H1 (cell line): ENCODE data around the gene PTPN2. TPM values are rescaled to one million over a fixed set of nuclear protein-coding genes. Genes with fewer than 3 reads are reported as not detected.

Experiments used
- CTCF ChIA-PET: fragments of 300-600 bp; sonication (Branson Sonifier 250); formaldehyde crosslinking; loops from one replicate; lab custom pipeline; 2021; ENCODE audit not compliant: partially characterized antibody; lab: Charles Lee
- POLR2A ChIA-PET: fragments of 300-600 bp; sonication (Branson Sonifier 250); formaldehyde crosslinking; loops from one replicate; lab custom pipeline; 2021; ENCODE audit warnings: inconsistent platforms; ENCODE audit not compliant: partially characterized antibody; lab: Charles Lee
- DNase-seq, 2 experiments: peaks; one replicate each; pipeline versions ENCODE4 v3.0.0 to v3.0.0-alpha.2; 2010 to 2022; ENCODE audit warnings: low spot score in 2 of 2, low read depth in 1 of 2, mixed read lengths in 1 of 2
- FAIRE-seq: peaks from 2 replicates; lab custom pipeline; 2011; peaks lifted over from hg19 to GRCh38; lab: Jason Lieb, UNC
- H2AFZ ChIP-seq: 2 replicates; pipeline ENCODE4 v1.8.1; 2012; ENCODE audit warnings: low read length, inconsistent platforms
- H2AK5ac ChIP-seq: 2 replicates; pipeline ENCODE4 v1.6.1; 2013; ENCODE audit warnings: low read depth, low read length
- H2BK120ac ChIP-seq: replicated peaks from 2 replicates; pipeline ENCODE3; 2013; ENCODE audit warnings: low read depth, low read length, inconsistent platforms
- H2BK12ac ChIP-seq: 2 replicates; pipeline ENCODE4 v1.6.1; 2013; ENCODE audit warnings: low read depth, low read length
- H2BK15ac ChIP-seq: 2 replicates; pipeline ENCODE4 v1.6.1; 2013; ENCODE audit warnings: low read length
- H2BK20ac ChIP-seq: 2 replicates; pipeline ENCODE4 v1.6.1; 2013; ENCODE audit warnings: low read length
- H2BK5ac ChIP-seq: 2 replicates; pipeline ENCODE4 v1.6.1; 2013; ENCODE audit warnings: low read depth, low read length
- H3K14ac ChIP-seq: 2 replicates; pipeline ENCODE4 v1.6.1; 2013; ENCODE audit warnings: inconsistent platforms; ENCODE audit not compliant: insufficient read length
- H3K18ac ChIP-seq: 2 replicates; pipeline ENCODE4 v1.6.1; 2013; ENCODE audit warnings: low read length; ENCODE audit errors: extremely low read depth
- H3K23ac ChIP-seq: 2 replicates; pipeline ENCODE4 v1.6.1; 2013; ENCODE audit warnings: inconsistent platforms; ENCODE audit not compliant: insufficient read length
- H3K23me2 ChIP-seq: 2 replicates; pipeline ENCODE4 v1.6.1; 2013; ENCODE audit warnings: low read depth, low read length
- H3K27ac ChIP-seq: 2 replicates; pipeline ENCODE4 v1.6.1; 2011; ENCODE audit warnings: low read depth, low read length, inconsistent platforms
- H3K27me3 ChIP-seq, 4 experiments: replicated peaks in 1 of 4; 1 replicate in 1 of 4; 2 replicates in 3 of 4; pipeline versions ENCODE4 v1.6.1 to v1.8.1; 2011 to 2013; ENCODE audit warnings: low read length in 3 of 4, mild to moderate bottlenecking in 3 of 4, inconsistent platforms in 2 of 4, mixed read lengths in 2 of 4, moderate library complexity in 1 of 4; ENCODE audit not compliant: control insufficient read depth in 3 of 4, insufficient read depth in 3 of 4; ENCODE audit errors: extremely low read depth in 1 of 4
- H3K36me3 ChIP-seq, 4 experiments: 2 replicates each; pipeline versions ENCODE4 v1.6.1 to v1.8.1; 2011 to 2013; ENCODE audit warnings: mild to moderate bottlenecking in 4 of 4, low read length in 3 of 4, moderate library complexity in 2 of 4, control low read depth in 1 of 4, inconsistent platforms in 1 of 4; ENCODE audit not compliant: insufficient read depth in 4 of 4, control insufficient read depth in 2 of 4
- H3K4ac ChIP-seq: replicated peaks from 2 replicates; pipeline ENCODE3; 2013; ENCODE audit warnings: low read length, low read depth, mixed read lengths, inconsistent platforms; ENCODE audit not compliant: insufficient read length
- H3K4me1 ChIP-seq, 4 experiments: replicated peaks in 1 of 4; 1 replicate in 1 of 4; 2 replicates in 3 of 4; pipeline versions ENCODE4 v1.6.1 to v1.8.1; 2011 to 2013; ENCODE audit warnings: low read length in 3 of 4, inconsistent platforms in 2 of 4, mixed read lengths in 1 of 4; ENCODE audit not compliant: insufficient read depth in 4 of 4, control insufficient read depth in 3 of 4
- H3K4me2 ChIP-seq, 2 experiments: 2 replicates each; pipeline versions ENCODE4 v1.6.1 to v1.8.1; 2011 to 2013; ENCODE audit warnings: low read depth in 2 of 2, low read length in 2 of 2, control low read depth in 1 of 2, inconsistent platforms in 1 of 2, mild to moderate bottlenecking in 1 of 2; ENCODE audit not compliant: insufficient read depth in 1 of 2
- H3K4me3 ChIP-seq, 4 experiments: fragments of 200-600, 300-600 bp in 1 of 4; sonication (generic), shearing (Covaris generic), sonication (Bioruptor Twin) in 1 of 4; 2 replicates each; pipeline versions ENCODE4 v1.5.1 to v1.8.1; 2011 to 2016; ENCODE audit warnings: low read length in 4 of 4, low read depth in 3 of 4, control low read depth in 2 of 4, inconsistent platforms in 2 of 4, mild to moderate bottlenecking in 2 of 4, mixed read lengths in 1 of 4, moderate library complexity in 1 of 4; ENCODE audit not compliant: insufficient read depth in 2 of 4; ENCODE audit errors: extremely low read depth in 1 of 4
- H3K56ac ChIP-seq: replicated peaks from 2 replicates; pipeline ENCODE3; 2013; ENCODE audit warnings: low read depth, mild to moderate bottlenecking, mixed read lengths, low read length, inconsistent platforms; ENCODE audit not compliant: insufficient read length
- H3K79me1 ChIP-seq: 2 replicates; pipeline ENCODE4 v1.6.1; 2013; ENCODE audit warnings: low read depth, low read length, control low read depth
- H3K79me2 ChIP-seq, 2 experiments: 2 replicates each; pipeline versions ENCODE4 v1.6.1 to v1.8.1; 2012 to 2013; ENCODE audit warnings: low read length in 2 of 2, mild to moderate bottlenecking in 2 of 2, inconsistent platforms in 1 of 2; ENCODE audit not compliant: insufficient read depth in 2 of 2, control insufficient read depth in 1 of 2
- H3K9ac ChIP-seq, 4 experiments: replicated peaks in 1 of 4; 1 replicate in 1 of 4; 2 replicates in 3 of 4; pipeline versions ENCODE4 v1.6.1 to v1.8.1; 2011 to 2013; ENCODE audit warnings: low read depth in 3 of 4, low read length in 3 of 4, control low read depth in 2 of 4, mild to moderate bottlenecking in 2 of 4, moderate library complexity in 2 of 4, inconsistent platforms in 1 of 4; ENCODE audit errors: extremely low read depth in 1 of 4
- H3K9me3 ChIP-seq, 2 experiments: 2 replicates each; pipeline versions ENCODE4 v1.6.1 to v1.8.1; 2012 to 2013; ENCODE audit warnings: mild to moderate bottlenecking in 2 of 2, moderate library complexity in 2 of 2, control low read depth in 1 of 2, inconsistent platforms in 1 of 2, low read depth in 1 of 2, low read length in 1 of 2, mixed read lengths in 1 of 2; ENCODE audit not compliant: insufficient read depth in 2 of 2
- H4K20me1 ChIP-seq, 2 experiments: replicated peaks in 1 of 2; 2 replicates each; pipeline versions ENCODE3 to v1.8.1; 2011 to 2013; ENCODE audit warnings: inconsistent platforms in 2 of 2, low read length in 2 of 2, mild to moderate bottlenecking in 1 of 2; ENCODE audit not compliant: insufficient read depth in 2 of 2, control insufficient read depth in 1 of 2
- H4K5ac ChIP-seq: 2 replicates; pipeline ENCODE4 v1.6.1; 2013; ENCODE audit warnings: low read length, low read depth, mixed read lengths, inconsistent platforms; ENCODE audit not compliant: insufficient read length
- H4K8ac ChIP-seq: 2 replicates; pipeline ENCODE4 v1.8.0; 2013; ENCODE audit warnings: mild to moderate bottlenecking, moderate library complexity, low read length, inconsistent platforms; ENCODE audit not compliant: insufficient read depth; ENCODE audit errors: extremely low read depth
- H4K91ac ChIP-seq: replicated peaks from 2 replicates; pipeline ENCODE3; 2013; ENCODE audit warnings: low read length, mixed read lengths, inconsistent platforms; ENCODE audit not compliant: insufficient read length
- ATF2 ChIP-seq: IDR thresholded peaks from 2 replicates; pipeline ENCODE4 v1.6.1; 2012; ENCODE audit warnings: low read length, inconsistent platforms
- BRCA1 ChIP-seq: IDR thresholded peaks from 2 replicates; pipeline ENCODE4 v1.6.1; 2012; ENCODE audit warnings: low read depth, low read length, improper control_type of control experiment
- CEBPB ChIP-seq: IDR thresholded peaks from 2 replicates; pipeline ENCODE4 v1.6.1; 2012; ENCODE audit warnings: low read depth, low read length
- CHD1 ChIP-seq: IDR thresholded peaks from 2 replicates; pipeline ENCODE4 v1.6.1; 2012; ENCODE audit warnings: low read depth, low read length, improper control_type of control experiment
- CTBP2 ChIP-seq: IDR thresholded peaks from 2 replicates; pipeline ENCODE4 v1.7.0; 2011; ENCODE audit warnings: borderline replicate concordance, mild to moderate bottlenecking, moderate library complexity, mixed read lengths, low read length; ENCODE audit not compliant: insufficient read depth, insufficient read length
- EGR1 ChIP-seq: IDR thresholded peaks from 2 replicates; pipeline ENCODE4 v1.6.1; 2011; ENCODE audit warnings: low read depth, low read length, borderline replicate concordance
- EZH2 ChIP-seq: fragments of 200-600 bp; sonication (generic); IDR thresholded peaks from 2 replicates; pipeline ENCODE4 v1.7.1; 2012; ENCODE audit warnings: low read depth, mild to moderate bottlenecking, moderate library complexity, low read length, inconsistent platforms; ENCODE audit not compliant: severe bottlenecking
- MAFK ChIP-seq: IDR thresholded peaks from 2 replicates; pipeline ENCODE4 v1.6.1; 2012; ENCODE audit warnings: low read depth, mild to moderate bottlenecking, improper control_type of control experiment, low read length
- NRF1 ChIP-seq: IDR thresholded peaks from 2 replicates; pipeline ENCODE4 v1.6.1; 2011; ENCODE audit warnings: mild to moderate bottlenecking, low read depth, low read length, improper control_type of control experiment
- POLR2AphosphoS5 ChIP-seq: IDR thresholded peaks from 2 replicates; pipeline ENCODE4 v1.6.1; 2011; ENCODE audit warnings: low read depth, low read length
- RBBP5 ChIP-seq: IDR thresholded peaks from 2 replicates; pipeline ENCODE4 v1.7.1; 2012; ENCODE audit warnings: low read depth, mild to moderate bottlenecking, inconsistent platforms, low read length, moderate library complexity, borderline replicate concordance
- SRF ChIP-seq: IDR thresholded peaks from 2 replicates; pipeline ENCODE4 v1.6.1; 2011; ENCODE audit warnings: mild to moderate bottlenecking, low read depth, low read length, moderate library complexity
- SUZ12 ChIP-seq: fragments of 200-600 bp; sonication (generic); IDR thresholded peaks from 2 replicates; pipeline ENCODE4 v1.6.1; 2012; ENCODE audit warnings: mild to moderate bottlenecking, inconsistent platforms, low read length, moderate library complexity, mixed read lengths
- WGBS, 2 experiments: shearing (Covaris generic) in 1 of 2; methylation state at CpG; one replicate each; pipeline versions ENCODE4 v1.1.6 to v1.1.7; 2013 to 2015; ENCODE audit warnings: low lambda C conversion rate in 2 of 2, mixed read lengths in 2 of 2, inconsistent platforms in 1 of 2, low coverage in 1 of 2, missing lambda C conversion rate in 1 of 2; ENCODE audit not compliant: insufficient replicate concordance in 2 of 2, insufficient coverage in 1 of 2, insufficient read length in 1 of 2; ENCODE audit errors: extremely low coverage in 1 of 2, missing lambda C conversion rate in 1 of 2; 5-methylcytosine and 5-hydroxymethylcytosine counted together
- polyA plus RNA-seq, 7 experiments: library from polyadenylated mRNA; depleted of rRNA in 3 of 7; stranded (reverse) in 5 of 7; unstranded in 2 of 7; fragments of >200 nt in 5 of 7; fragments of 200-250 nt in 2 of 7; gene quantifications; 1 replicate in 5 of 7; 2 replicates in 1 of 7; 4 replicates in 1 of 7; pipeline versions ENCODE4 v1.2.1 to v1.2.3, GENCODE V29; 2011 to 2013; ENCODE audit warnings: missing spikeins in 2 of 7, mixed read lengths in 2 of 7
- total RNA-seq: library from RNA; stranded (reverse); fragmentation: NEBNext Ultra II Directional; extraction: Animal tissue kit (Norgen Biotek cat#: 25700); gene quantifications from 2 replicates; pipeline ENCODE4 v1.2.1, GENCODE V29; 2021

Gene PTPN2
- total and polyA plus RNA-seq, 2 of the 8 experiments (the other 6 are each of a cell fraction or from before 2014, with no cell fraction given), result 16.4 to 54.0 TPM

GRCh38 chr18:12849548-12849947 lies 34.5 kb downstream of the PTPN2 start:
- no peak overlapping the region for H2BK12ac ChIP-seq
- no peak overlapping the region for H2AK5ac ChIP-seq
- H3K23me2 ChIP-seq, result no peaks in the 10 kb centered on the region
- H3K9ac ChIP-seq, result no peak overlapping the region
- ChIA-PET CTCF (interaction anchor here (1.2 to 1.9 kb wide), 2 partner anchors 29 to 36 kb away, joined by 3 to 5 read pairs; no protein-coding TSS in a partner anchor), POLR2A (no interaction called here)
- H3K9me3 ChIP-seq, result no peaks in the 10 kb centered on the region
- H3K79me1 ChIP-seq, result peaks cover 2% of the 10 kb centered on the region
- no peak overlapping the region for H2BK15ac ChIP-seq
- H3K79me2 ChIP-seq, result peaks cover 0 to 46% of the 10 kb centered on the region in 2 experiments; a peak in 2 of 4 replicates
- no peaks in the 10 kb centered on the region; a peak in 1 of 7 replicates for H3K4me1 ChIP-seq
- H3K18ac ChIP-seq, result no peak overlapping the region
- no peak overlapping the region for H4K5ac ChIP-seq
- no peak overlapping the region for H3K56ac ChIP-seq
- DNase-seq (no peak), FAIRE-seq (no peak)
- no peak overlapping the region for H3K14ac ChIP-seq
- no peaks in the 10 kb centered on the region; a peak in 1 of 8 replicates for H3K36me3 ChIP-seq
- H4K8ac ChIP-seq, result no peak overlapping the region
- no peak overlapping the region for H3K27ac ChIP-seq
- H2BK120ac ChIP-seq, result no peak overlapping the region
- no peak overlapping the region for H3K4me3 ChIP-seq
- no peak overlapping the region for H2AFZ ChIP-seq
- H3K4me2 ChIP-seq, result no peak overlapping the region
- no peak overlapping the region for H3K4ac ChIP-seq
- H4K20me1 ChIP-seq, result peaks cover 0 to 4% of the 10 kb centered on the region in 2 experiments
- H4K91ac ChIP-seq, result no peak overlapping the region
- 93% methylated on average over 2 of the region's 2 CpGs; no CpG with 5 or more reads in 1 of the 2 experiments for WGBS, 2 experiments
- H2BK20ac ChIP-seq, result no peak overlapping the region
- no peak overlapping the region for H2BK5ac ChIP-seq
- H3K23ac ChIP-seq, result no peak overlapping the region
- no peaks in the 10 kb centered on the region for H3K27me3 ChIP-seq
- TF ChIP-seq EGR1 (no peak), CHD1 (no peak), RBBP5 (no peak), CTBP2 (no peak), MAFK (no peak), CEBPB (no peak), SRF (no peak), ATF2 (no peak), POLR2AphosphoS5 (no peak), EZH2 (no peak), SUZ12 (no peak), BRCA1 (no peak), NRF1 (no peak)
